ENCODE measurements around the gene NCAPG.
"Not testable (repeated sequence)": the region's sequence is repeated elsewhere in the genome, so short reads cannot be mapped to it uniquely, and the experiment has no call there.

NCAPG gene

DNA sequence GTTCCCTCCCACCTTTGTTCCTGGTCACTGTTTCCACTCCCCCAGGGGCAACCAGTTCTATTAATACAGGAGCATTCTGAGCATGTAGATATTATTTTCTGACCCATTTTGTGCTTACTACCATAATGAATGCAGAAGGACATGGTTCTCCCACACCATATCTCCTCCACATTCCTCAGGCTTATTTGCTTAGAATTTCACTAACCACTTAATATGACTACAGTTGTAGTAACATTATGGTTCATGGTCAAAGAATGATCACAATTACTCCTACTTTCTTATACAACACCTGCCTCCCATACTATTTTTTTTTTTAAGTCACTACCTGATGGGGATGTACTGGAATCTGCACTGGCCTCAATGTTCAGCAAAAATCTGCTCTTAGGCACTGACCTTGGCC, 21.8 kb upstream of the NCAPG start:
- no peak for DNase-seq

DNA sequence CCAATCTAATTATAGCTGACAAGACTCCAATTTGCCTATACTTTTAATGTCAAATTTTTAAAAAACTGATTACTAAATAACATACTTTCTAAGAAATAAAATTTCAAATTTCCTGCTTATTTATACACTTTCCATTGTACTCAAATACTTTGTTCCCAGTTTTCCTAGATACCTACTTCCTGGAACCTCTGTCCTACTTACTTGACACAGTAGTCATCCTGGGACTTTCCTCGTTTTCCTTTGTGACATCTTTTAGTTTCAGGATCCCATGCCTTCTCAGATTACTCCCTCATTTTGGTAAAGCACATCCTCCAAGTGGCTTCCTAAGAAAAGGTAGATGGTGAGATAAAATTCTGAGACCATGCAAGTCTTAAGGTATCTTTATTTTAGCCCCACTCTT, 16.0 kb upstream of the NCAPG start:
- DNase-seq: no peak

DNA sequence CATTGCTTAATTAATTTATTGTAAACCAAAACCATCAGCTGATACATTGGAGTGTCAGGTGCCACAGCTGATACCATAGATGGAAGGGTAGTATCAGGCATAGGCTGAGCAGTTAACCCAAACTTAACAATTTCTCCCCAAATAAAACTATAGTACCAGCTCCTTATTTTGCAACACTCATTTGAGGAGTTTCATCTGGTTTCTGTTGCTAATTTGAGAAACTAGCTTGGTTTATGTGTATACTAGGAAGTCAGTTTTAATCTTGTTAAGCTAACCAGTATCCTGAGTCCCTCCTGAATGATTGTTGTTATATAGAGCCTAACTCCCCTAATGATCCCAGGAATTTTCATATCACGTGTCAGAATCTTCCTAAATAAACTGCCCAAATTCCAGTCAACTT, 13.0 kb upstream of the NCAPG start:
- no peak for DNase-seq

DNA sequence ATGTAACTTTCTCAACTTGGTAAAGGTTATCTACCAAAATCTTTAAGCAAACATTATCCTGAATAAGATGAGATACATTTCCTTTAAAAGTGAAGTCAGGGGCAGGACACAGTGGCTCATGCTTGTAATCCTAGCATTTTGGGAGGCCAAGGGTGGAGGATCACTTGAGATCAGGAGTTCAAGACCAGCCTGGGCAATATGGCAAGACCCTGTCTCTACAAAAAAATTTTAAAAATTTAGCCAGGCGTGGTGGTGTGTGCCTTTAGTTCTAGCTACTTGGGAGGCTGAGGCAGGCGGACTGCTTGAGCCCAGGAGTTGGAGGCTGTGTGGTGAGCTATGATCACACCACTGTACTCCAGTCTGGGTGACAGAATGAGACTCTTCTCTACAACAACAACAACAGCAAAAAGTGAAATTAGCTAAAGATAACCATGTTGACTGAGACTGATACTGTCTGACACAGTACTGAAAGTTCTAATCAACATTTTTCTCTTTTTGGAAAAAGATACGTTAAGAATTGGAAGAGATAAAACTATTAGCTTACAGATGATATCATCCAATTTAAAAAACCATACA, 5.1 kb upstream of the NCAPG start:
- DNase-seq: no peak

DNA sequence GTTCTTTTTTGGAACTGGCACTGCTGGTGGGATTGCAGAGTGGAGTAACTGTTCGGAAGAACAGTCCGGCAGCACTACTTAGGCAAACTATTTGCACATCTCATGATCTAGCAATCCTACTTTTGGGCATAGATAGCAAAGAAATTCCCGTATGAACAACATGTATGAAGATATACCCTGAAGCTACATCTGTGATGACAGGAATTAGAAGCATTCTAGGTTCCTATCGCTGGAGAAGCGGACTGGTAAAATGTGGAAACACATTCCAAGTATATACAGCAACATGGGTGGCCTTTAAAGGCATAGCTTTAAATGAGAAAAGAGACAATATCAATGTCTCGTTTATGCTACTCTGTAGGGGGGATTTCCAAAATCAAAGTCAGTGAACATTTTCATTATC, 3.3 kb upstream of the NCAPG start:
- no peak for DNase-seq

DNA sequence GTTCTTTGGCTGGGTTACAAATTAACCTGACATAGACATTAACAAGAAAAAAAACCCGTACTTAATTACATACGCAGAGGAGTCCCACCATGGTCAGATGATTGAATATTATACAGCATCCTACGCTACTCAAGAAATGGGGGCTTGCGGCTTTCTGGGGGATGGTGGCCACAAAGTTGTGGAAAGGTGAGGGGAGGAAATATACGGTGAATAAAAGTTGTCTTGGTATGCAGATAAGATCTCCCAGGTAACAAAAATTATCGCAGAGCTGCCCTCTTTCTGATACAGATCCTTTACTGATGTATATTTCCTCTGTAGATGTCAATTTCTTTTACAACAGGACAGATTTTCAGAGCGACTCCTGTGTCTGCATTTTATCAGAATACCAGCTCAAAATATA, 1.1 kb upstream of the NCAPG start:
- DNase-seq: no peak

DNA sequence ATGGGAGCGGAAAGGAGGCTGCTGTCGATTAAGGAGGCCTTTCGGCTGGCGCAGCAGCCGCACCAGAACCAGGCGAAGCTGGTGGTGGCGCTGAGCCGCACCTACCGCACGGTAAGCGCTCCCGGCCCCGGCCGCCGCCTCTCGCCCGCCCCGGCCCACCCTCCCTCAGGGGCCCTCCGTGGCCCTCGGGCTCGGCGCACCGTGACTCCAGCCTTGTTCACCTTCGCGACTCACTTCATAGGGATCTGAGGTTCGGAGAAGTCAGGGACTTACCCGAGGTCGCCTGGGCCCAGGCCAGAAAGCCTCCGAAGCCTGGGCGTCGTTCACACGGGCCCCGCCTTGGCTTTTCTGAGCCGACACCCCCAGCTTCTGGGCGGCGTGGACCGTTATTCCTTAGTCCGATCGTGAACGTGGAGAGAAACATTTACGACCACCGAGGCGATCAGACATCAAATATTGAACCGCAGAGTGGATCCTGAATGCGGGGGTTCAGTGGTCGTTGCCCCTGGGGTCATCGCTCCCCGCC, 362 bp downstream of the NCAPG start:
- DNase-seq: peak; percentile 19

DNA sequence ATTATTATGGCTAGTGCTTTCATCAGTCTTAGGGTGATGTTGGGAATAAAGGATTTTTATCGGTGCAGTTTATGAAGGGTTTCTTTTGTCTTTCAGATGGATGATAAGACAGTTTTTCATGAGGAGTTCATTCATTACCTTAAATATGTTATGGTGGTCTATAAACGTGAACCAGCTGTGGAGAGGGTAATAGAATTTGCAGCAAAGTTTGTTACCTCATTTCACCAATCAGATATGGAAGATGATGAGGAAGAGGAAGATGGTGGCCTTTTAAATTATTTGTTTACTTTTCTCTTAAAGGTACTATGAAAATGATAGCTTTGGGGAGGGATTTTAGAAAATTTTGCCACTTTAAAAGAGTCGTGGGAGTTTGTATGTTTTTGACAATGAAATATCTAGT, 1.3 kb downstream of the NCAPG start:
- DNase-seq: no peak

DNA sequence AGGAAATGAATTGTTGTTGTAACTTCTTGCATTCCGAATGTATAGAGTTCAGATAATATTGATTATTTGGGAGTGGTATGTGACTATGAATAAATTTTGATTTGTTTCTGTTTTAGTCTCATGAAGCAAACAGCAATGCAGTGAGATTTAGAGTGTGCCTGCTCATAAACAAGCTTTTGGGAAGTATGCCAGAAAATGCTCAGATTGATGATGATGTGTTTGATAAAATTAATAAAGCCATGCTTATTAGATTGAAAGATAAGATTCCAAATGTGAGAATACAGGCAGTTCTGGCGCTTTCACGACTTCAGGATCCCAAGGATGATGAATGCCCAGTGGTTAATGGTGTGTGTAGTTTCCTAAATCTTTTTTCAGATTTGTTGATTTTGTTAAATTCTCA, 2.0 kb downstream of the NCAPG start:
- DNase-seq: no peak

DNA sequence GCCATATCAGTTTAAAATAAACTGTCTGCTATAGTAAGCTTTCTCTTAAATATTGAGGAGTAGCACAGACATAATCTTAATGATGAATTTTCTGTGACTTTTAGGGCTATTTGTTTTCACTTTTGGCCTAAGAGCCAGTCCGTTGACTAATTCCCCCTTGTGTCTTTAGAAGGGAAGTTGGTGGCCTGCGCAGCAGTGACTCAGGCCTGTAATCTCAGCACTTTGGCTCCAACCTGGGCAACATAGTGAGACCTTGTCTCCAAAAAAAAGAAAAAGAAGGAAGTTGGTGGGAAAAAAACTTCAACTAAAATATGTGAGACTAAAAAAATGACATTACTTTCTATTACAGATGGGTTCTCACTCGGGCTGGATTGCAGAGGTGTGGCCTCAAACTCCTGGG, 3.4 kb downstream of the NCAPG start:
- no peak for DNase-seq

DNA sequence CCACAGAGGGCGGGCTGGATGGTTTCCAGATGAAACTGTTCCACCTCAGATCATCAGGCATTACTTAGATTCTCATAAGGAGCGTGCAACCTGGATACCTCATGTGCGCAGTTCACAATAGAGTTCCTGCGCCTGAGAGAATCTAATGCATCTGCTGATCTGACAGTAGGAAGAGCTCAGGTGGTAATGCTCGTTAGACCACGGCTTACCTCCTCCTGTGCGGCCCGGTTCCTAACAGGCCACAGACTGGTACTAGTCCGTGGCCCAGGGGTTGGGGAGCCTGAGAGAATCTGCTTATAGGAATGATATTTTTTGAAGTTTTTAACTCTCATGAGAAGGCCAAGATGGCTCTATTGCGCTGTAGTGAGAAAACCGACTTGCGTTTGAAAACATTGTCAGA, 5.4 kb downstream of the NCAPG start:
- DNase-seq: no peak

DNA sequence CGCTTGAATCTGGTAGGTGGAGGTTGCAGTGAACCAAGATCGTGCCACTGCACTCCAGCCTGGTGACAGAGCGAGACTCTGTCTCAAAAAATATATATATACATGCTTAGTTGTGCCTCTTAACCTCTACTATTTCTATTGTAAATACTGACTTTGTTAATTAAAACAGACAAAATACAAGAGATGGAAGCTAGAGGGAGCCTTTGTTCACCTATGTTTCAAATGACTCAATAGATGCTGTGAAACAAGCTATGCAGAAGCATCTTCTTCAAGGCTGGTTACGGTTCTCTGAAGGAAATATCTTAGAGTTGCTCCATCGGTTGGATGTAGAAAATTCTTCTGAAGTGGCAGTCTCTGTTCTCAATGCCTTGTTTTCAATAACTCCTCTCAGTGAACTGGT, 6.2 kb downstream of the NCAPG start:
- peak; percentile 32 for DNase-seq

DNA sequence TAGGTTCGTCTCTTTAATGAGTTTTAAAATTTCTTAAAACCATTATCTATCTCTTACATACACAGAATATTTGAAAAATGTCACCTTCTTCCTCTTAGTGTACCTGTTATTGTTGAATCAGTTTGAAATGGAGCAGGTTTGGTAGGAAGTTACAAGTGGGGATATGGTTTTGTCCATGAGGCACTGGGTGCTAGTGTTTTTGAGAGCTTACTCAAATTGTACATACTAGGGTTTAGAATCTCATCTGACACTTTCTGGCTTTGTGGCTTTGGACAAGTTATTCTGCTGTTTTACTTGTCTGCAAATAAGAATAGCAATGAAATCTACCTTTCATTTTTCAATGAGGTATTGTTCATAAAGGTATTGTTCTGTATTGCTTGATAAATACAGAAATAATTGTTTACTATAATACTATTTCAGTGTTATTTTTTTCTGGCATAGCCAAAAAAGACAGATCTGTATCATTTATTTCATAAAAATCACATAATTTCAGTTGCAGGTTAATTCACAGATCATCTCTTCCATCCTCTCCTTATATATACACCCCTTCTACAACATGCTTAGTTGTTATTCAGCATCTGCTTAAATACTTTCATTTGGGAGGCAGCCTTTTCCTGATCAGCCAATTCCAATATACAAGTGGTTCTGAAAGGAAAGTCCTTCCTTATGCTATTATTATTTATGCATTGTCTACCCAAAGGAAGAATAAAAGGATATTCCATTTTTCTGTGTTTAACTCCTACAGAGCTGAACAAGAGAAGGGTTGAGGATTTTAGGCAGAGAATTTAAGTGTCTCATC, 13.3 kb downstream of the NCAPG start:
- DNase-seq: no peak

DNA sequence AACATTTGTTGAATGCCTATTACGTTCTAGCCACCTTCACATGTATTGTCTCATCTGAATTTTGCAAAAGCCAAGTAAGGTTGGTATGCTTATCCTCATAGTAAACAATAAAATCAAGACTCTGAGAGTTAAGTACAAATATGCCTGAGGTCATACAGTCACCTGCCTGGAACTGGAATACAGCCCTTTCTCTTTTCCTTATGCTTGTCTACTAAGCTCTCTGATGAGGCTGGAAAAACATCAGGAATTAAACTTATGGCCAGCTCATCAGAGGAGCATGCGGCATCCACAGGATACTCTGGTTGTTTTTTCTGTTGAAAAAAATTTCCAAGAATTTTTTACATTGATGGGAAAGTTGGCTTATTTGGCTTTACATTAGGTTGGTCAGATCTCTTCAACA, 35.5 kb downstream of the NCAPG start:
- DNase-seq: no peak

DNA sequence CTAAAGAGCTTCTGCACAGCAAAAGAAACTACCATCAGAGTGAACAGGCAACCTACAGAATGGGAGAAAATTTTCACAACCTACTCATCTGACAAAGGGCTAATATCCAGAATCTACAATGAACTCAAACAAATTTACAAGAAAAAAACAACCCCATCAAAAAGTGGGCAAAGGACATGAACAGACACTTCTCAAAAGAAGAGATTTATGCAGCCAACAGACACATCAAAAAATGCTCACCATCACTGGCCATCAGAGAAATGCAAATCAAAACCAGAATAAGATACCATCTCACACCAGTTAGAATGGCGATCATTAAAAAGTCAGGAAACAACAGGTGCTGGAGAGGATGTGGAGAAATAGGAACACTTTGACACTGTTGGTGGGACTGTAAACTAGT, 39.5 kb downstream of the NCAPG start:
- DNase-seq: not testable (repeated sequence)

DNA sequence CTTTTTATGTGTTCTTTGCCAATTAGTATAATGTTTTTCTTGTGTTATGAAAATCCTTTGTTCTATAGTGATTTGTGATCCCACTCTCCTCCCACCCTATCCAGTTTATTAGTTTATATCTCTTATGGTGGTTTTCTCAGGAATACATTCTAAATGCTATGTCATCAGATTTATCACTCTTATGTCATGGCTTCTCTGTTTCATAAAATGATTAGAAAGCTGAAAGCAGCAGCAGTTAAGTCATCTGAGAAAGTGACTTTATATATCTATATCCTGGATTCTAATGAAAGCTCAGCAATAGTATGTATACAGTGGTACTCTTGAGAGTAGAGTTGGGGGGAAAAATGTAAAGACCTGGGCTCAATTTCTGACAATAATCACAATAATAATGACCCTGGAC, 41.2 kb downstream of the NCAPG start:
- no peak for DNase-seq

DNA sequence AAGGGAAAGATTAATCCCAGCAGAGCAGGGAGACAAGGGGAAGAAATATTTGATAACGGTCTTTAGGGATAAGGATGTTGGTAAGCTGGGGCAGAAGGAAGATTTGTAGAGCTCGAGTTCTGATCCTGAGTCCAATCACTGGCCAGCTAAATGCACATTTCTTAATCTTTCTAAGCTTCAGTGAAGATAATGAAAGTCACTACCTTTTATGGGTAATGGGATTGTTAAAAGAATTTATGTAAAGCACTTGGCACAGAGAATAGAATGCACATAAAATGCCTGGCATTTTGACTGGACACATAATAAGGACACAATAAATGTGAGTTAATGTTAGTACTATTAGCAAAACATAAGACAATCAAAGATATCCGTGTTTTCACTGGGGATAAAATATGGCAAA, 43.3 kb downstream of the NCAPG start:
- DNase-seq: no peak

DNA sequence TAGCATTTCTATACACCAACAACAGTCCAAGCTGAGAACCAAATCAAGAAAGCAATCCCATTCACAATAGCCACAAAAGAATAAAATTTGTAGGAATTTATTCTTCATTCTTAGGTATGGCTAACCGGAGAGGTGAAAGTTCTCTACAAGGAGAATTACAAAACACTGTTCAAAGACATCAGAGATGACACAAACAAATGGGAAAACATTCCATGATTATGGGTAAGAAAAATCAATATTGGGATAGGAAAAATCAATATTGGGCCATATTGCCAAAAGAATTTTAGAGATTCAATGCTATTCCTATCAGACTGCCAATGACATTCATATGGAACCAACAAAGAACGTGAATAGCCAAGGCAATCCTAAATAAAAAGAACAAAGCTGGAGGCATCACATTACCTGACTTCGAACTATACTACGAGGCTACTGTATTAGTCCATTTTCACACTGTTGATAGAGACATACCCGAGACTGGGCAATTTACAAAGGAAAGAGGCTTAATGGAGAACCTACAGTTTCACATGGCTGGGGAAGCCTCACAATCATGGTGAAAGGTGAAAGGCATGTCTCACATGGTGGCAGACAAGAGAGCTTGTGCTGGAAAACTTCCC, 49.1 kb downstream of the NCAPG start:
- no peak for DNase-seq

DNA sequence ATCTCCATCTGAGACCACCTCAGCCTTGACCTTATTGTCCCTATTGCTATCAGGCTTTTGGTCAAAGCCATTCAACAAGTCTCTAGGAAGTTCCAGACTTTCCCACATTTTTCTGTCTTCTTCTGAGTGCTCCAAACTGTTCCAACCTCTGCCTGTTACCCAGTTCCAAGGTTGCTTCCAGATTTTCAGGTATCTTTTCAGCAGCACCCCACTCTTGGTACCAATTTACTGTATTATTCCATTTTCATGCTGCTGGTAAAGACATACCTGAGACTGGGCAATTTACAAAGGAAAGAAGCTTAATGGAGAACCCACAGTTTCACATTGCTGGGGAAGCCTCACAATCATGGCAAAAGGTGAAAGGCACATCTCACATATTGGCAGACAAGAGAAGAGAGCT, 51.1 kb downstream of the NCAPG start:
- not testable (repeated sequence) for DNase-seq

DNA sequence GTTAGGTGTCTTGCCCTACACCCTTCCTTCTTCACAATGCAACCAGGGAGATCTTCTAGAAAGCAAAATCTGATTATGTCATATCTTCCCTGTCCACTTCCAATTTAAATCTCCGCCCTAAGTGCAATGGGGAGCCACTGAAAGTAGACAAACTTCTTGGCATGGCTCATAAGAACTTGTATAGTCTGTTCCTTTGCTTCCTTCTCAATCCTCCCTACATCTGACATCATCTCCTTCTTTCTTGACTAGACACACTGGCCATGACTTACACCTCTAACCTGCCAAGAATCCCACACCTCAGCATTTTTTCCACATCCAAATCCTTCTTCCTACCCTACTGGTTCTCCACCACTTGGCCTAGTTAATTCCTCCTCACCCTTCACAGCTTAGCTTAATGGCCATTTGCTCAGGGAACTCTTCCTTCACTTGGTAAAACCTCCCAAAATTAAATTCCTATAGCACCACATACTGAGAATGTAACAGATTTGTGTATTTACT, 55.1 kb downstream of the NCAPG start:
- DNase-seq: no peak

DNA sequence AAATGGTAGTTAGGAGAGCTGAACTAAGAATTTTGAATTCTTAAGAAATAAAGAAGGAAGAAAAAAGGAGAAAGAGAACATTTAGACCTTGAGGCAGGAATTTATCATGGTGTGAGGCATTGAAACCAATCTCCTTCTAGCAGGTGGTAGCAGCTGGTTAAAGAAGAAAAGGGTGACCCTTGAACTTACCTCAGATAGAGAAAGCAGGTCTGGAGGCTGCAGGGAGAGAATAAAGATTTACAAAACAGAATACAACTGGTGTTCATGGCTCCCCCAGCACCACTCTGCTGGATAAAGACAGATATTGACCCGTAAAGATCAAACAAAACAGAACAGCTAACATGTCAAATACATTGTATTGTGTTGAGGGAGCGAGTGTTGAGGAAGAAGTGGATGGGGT, 56.0 kb downstream of the NCAPG start:
- DNase-seq: no peak

DNA sequence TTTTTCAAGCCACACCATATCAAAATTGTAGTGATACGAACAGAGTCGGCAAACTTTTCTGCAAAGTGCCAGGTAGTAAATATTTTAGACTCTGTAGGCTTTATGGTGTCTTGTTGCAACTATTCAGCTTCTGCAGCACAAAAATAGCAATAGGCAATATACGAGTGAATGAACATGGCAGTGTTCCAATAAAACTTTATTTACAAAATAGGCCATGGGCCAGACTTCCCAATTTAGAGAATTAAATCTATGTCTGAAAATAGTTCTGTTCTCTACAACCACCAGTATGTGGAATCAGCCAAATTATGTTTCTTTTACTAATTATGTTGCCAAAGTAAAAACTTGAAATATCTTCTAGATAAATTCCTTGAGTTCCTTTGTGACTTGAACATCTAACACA, 56.5 kb downstream of the NCAPG start:
- DNase-seq: no peak

DNA sequence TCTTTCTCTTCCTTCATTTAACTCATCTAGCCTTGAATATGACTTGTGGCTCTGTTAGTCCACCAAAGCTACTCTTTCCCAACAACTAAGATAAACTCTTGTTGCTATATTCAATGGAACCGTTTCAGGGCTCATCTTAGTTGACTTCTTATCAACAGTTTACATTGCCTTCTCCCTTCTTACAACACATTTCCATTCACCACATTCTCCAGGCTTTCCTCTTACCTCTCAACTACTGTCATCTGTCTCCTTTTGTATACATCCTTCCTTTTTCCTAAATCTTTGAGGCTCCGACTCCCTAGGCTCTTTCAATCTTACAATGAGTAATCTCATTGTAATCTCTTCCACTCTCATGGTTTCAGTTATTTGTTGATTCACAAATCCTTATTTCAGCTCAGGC, 58.5 kb downstream of the NCAPG start:
- DNase-seq: no peak

DNA sequence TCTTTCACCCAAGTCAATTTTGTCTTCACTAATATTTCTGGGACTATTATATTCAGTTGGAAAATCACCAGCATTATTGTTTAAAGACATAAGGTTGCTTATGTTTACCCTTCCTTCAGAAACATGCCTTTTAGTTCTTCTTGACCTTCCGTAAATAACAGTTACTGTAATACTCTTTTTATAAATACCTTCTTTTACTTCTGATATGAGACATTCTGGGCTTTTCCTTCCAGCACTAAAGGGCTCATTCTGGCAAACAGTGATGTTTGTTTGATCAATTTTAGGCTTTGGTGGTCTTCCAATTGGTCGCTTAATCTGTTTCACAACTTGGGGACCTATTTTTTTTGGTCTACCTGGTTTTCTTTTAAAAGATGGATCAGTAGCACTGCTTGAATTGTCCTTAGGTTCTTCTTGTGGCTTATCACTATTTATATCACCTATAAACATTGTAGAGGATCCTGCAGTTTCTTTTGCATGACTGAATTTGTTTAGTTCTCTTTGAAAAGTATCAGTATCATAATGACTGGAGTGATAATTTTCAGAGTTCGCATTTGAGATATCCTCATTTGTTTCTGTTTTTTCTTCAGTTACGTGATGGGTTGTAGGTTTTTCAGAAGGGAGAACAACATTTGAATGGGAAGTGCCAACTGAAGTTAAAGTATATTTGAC, 64.8 kb downstream of the NCAPG start:
- no peak for DNase-seq
